ENCODE results near the gene MAIP1.

Gene MAIP1

DNA sequence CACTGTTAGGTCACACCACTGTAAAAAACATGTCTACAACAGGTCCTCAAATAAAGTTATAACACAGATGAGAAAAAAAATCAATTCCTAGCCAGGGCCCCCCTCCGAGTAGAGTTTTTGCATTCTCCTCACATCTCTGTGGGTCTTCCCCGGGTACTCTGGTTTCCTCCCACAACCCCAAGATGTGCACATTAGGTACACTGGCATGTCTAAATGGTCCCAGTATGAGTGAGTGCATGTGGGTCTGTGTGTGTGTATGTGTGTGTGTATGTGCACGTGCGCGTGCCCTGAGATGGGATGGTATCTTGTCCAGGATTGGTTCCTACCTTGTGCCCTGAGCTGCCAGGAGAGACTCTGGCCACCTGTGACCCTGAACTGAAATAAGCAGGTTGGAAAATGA is 5.0 kb upstream of the MAIP1 start:
- DNase-seq (ENCODE audit: low read depth): no peak

DNA sequence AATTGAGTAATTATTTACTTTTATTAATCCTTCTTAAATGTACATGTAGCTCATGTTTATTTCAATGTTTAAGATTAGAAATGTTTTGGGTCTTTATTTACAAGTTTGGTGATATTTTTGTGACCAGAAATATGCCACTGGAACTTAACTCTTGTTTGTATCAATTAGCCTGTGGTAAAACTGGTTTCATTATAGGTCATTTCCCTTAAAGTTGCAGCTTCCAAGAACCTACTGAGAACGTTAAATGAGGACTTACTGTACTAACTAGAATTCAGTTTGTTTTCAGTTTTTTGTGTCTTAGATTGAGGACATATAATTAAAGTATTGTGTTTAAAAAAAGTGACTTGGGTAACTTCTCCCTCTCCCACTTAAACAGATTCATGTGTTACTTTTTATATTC is 4.4 kb upstream of the MAIP1 start:
- DNase-seq (ENCODE audit: low read depth): no peak

DNA sequence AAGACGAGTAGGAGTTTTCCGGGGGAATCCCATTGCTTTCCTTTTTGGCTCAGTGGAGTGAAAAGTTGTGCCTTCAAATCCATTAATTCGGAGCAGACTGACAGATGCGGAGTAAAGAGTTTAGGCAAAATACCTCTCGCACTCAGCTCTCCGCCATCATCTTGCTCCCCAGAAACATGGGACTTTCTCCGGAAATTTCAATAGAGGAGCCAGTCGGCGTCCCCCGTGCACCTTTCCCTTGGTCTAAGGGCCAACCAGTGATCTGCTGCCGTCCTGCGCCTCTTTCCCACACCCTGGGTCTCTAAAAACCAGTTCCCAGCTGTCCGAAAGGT is 409 bp upstream of the MAIP1 start:
- no peak for DNase-seq (ENCODE audit: low read depth)

DNA sequence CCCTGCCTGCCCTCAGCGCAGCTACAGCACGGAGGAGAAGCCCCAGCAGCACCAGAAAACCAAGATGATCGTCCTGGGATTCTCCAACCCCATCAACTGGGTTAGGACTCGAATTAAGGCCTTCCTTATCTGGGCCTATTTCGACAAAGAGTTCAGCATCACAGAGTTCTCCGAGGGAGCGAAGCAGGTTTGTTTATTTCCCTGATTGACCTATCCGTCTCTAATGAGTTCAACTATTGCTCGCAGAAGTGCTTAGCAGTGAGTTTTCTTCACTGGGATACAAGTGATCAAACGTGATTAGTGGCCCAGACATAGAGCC is 639 bp downstream of the MAIP1 start:
- DNase-seq (ENCODE audit: low read depth): no peak

DNA sequence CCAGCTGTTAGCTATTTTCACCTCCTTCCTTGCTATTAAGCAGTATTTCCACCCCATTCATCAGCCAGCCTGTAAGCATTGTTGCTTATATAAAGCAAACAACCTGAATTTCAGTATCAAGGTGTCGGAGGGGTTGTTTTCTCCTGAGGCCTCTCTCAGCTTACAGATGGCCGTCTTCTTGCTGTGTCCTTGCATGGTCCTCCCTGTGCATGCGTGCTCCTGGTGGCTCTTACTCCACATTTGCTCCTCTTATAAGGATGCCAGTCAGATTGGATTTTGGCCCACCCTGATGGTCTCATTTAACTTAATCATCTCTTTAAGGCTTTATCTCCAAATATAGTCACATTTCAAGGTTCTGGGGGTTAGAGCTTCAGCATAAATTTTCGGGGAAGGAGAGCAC is 2.6 kb downstream of the MAIP1 start:
- DNase-seq (ENCODE audit: low read depth): no peak

DNA sequence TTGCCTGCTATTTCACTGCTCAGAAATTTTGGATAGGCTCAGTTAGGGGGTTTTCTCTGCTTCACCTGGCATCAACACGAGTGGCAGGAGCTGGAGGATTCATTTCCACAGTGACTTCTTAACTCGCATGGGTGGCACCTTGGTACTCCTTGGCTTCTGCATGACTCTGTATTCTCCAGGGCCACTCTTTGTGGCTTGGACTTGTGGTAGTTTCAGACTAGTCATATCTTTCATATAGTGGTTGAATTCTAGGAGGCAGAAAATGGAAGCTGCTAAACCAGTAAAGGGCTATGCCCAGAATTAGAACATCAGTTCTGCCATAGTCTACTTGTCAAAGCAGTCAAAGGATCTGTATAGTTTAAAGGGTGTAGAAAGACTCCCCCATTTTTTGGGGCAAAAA is 6.8 kb downstream of the MAIP1 start:
- no peak for DNase-seq (ENCODE audit: low read depth)

DNA sequence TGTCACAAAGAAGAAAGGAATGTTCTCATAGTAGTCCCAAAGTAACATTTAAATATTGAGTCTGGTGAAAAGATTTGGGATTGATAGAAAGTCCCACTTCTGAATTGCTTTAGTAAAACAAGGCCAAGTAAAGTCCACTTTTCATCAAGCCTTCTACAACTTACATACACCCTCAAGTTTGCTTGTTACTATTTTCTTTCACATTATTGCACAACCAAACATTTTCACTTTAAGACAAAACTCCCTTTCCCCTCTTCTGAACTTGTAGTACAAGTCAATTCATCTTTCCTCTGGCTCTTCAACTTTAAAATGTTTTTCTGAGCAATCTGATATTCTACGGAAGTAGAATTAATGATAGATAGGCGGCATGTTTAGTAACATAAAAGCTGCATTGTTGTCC is 11.0 kb downstream of the MAIP1 start:
- no peak for DNase-seq (ENCODE audit: low read depth)

DNA sequence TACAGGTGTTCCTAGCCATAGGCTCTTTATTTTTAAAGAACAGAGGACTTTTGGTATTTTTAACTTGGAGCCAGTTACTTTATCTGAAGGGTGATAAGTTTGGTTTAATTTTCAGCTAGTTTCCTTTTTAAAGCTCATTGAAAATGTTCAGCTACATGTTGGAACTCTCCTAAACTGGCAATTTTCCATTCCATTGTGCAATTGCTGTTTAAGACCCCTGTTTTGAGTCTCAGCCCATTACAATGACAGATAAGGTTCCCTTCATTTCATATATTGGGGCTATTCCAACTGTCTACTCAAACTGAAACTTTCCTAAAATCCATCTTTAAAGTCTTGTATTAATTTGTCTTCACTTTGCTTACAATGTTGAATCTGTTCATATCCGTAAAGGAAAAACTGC is 11.6 kb downstream of the MAIP1 start:
- DNase-seq (ENCODE audit: low read depth): no peak

DNA sequence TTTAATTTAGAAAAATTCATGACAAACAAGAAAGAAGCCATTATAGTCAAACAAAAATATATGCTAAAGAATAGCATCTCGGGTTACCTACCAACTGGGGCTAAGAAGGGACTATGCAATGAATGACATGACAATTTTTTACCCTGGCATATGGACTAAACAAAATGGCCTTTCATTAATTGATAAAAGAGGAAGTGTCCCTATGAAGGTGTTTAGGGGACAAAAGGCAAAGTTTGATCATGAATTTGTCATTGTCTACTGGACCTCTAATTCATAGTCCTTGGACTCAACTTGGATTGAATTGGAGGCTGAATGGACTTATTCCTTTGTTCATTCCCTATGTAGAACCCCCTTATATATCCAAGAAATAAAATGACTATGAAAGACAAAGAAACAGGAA is 12.7 kb downstream of the MAIP1 start:
- DNase-seq (ENCODE audit: low read depth): no peak

DNA sequence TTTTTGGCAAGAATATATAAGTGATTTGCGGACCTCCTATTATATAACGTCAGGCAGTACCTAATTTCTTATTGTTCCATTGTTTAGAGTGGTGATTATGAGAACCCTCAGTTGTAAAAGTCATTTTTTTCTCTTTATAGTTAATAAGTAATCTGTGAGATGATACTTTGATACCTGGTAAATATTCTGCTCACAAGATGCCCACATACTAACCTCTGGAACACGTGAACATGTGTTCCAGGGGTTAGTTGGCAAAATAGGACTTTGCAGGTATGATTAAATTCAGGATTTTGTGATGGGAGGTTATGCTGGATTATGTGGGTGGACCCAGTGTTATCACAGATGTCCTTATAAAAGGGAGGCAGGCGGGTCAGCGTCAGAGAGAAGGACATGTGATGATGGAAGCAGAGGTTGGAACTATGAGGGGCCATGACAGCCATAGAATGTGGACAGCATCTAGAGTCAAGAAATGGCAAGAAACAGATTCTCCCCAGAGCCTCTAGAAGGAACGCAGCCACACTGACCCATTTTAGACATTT is 16.8 kb downstream of the MAIP1 start:
- no peak for DNase-seq (ENCODE audit: low read depth)

DNA sequence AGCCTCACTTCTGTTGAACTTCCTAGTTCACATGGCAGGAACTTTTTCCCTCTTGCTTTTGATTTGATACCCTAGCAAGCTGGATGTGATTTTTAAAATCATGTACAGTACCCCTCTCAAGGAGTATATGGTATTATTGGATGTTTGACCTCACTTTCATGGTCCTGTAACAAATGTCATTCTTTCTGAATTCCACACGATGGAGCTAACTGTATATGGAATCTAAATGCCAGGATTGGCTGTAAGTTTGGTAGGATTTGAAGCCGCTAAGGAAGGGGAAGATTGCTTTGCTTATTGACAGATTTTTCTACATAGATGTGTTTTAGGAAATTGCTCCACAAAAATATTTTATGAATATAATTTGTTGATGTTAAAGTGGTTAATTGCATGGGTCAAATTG is 18.3 kb downstream of the MAIP1 start:
- peak; percentile 60 for DNase-seq (ENCODE audit: low read depth)

DNA sequence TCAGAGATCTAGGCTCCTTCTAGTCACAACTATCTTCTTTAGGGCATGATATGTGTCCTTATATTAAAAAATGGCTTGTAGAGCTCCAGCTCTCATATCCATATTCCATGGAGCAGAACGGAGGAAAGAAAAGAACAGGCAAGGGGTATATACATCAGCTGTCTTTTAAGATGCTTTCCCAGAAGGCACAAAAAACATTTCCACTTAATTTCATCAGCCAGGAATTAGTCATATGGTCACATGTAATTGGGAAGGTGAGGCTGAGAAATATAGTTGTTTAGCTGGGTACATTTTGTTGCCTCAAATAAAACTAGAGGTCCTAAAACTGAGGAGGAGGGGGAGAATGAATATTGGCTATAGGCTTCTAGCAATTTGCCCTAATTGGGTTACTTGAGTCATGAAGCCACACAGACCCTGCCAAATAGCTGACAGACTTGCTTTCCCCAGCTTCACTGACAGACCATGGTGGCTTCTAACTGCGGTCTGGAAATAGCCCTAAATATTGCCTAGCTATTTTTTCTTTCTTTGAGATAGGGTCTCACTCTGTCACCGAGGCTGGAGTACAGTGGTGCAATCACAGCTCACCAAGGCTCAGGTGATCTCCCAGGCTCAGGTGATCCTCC is 20.0 kb downstream of the MAIP1 start:
- DNase-seq (ENCODE audit: low read depth): no peak

DNA sequence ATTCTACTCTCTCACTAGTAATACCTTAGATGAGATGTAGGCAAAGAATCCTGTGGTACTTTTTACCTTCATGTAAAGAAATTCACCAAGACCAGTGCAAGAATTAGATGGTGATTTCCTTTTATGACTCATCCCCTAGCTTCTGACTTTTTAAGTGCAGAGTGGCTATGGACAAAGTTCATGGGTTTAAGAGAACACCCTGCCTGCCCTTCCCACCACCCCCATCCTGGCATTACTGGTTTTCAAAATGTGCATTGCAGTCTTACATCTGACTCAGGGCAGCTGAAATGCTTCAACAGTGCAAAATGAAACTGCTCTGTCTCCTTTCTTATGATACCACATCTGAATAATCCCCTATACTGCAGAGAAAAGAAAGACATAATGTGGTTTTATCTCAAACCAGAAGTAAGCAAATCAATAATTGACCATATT is 22.6 kb downstream of the MAIP1 start:
- DNase-seq (ENCODE audit: low read depth): peak; percentile 84

DNA sequence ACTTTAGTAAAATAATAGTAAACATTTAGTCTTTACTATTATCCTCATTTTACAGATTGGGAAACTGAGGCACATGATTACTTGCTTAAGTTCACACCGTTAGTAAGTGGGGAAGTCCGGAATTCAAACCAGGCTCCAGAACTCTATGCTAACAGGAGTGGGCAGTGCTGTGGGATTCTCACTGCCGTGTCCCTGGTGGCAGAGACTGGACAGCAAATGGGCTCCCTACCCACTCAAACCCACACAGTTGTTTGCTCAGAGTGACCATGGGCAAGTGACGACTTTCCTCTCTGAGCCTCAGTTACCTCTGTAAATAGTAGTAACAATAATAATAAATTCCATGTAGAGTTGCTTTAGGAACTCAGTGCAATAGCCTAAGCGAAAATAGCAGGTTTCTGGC is 24.0 kb downstream of the MAIP1 start:
- DNase-seq (ENCODE audit: low read depth): no peak

DNA sequence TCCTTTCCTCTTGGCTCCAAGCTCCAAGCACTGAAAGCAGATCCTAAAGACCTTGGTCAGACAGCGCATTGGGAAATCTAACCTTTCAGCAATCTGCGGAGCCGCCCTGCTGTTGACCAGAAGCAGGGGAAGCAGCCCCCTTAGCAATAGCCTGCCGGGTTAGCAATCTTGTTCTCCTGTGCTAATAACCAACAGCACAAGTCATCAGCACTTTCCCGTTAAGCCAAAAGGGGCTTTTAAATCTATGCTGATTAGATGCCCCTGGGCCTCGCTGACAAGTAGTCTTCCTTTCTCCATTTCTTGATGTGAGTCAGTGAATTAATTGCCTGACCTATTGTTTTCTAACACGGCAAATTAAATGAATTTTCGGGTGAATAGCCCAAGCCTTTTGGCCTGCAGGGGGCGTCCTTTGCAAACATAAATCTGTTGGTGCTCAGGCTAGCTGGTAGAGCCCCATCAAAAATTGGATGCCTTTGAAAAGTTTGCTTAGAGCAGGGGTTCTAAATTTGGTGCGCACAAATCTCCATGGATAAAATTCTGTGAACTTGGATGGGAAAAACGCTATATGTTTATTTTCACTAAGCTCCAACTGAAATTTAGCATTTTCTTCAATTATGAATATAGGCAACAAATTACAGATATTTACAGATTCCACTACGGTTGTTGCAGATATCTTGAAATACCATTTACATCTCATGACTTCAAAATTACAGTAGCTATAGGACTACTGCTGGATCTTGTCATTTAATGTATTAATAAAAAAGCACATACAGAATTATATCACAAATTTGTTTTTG is 24.6 kb downstream of the MAIP1 start:
- peak; percentile 79 for DNase-seq (ENCODE audit: low read depth)

DNA sequence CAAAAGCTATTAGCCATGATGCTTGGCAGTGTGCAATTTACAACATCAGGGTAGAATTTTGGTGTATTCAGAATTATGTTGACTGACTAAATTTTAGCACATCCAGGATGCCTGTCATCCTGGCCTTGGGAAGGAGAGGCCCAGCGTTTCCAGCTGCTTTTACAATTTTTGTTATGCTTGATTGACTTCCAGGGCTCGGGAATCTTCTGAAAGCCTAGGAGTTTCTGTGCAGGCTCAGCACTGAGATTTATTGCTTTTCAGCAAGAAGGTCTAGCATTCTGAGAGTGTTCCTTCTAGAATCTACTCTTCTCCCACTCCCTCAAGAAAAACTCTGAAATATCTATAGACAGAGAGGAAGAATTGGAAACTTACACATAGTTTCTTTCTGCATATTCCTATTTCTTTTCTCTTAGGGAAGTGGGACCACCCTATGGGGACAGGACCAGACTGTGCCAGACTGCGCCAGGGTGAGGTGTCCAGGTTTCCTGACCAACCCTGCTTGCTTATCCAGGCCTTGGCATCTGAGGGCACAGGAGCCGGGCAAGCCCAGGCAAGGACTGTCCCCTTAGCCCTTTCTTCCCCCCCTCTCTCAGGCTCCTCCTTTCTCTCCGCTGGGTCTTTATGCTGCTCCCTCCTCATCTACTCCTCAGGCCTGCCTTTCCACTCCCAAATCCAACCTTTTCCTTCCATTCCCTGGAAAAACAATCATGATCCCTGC is 26.9 kb downstream of the MAIP1 start:
- no peak for DNase-seq (ENCODE audit: low read depth)

DNA sequence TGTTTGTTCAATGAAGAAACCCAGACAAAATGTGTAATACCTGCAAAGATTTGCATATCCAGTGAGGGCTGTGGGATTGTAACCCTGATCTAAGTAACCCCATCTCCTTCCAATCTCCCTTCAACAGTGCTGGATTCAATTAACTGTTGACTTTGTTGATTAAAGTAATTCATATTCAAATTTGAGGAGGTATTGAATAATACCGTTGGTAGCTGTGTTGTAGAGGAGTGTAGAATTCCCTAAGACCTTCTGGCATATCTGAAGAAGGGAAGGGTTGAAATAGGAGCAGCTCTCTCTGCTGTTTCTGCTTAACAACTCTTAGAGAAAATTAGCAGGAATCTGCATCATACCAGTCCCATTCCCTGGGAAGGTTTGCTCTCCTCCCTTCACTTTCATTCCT is 28.2 kb downstream of the MAIP1 start:
- no peak for DNase-seq (ENCODE audit: low read depth)

DNA sequence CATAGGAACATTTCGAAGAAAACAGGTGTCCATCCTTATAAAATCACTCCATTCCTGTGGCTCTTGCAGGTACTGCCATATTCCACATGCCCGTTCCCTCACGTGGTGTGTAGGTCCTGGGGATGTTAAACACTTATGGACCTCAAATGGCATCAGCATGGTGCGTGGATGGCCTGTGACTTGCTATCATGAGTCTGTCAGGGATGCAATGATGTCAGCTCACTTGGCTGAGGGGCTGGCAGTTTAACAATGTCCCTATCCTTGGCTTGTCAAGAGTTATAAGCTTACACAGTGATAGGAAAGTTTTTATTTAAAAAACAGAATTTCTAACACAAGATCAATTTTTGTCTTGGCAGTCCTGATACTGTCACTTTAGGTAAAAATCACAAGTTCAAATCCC is 28.8 kb downstream of the MAIP1 start:
- DNase-seq (ENCODE audit: low read depth): no peak

DNA sequence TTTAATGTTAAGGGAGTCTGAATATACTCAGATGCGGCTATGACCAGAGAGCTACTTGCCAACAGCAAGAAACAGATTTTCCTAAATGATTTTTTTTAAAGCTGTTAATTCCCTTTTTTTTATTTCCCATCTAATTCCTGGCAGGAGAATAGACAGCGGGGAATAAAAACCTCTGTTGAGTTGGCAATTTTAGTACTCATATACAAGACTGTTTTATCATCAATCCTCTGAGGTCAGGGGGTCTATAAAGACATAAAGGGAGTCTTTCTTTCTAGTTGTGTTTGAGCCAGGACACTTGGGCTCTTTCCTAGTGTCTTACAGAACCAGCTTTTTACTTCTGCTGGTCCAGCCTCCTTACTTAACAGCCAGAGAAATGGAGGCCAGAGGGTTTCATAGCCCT is 29.4 kb downstream of the MAIP1 start:
- DNase-seq (ENCODE audit: low read depth): no peak

DNA sequence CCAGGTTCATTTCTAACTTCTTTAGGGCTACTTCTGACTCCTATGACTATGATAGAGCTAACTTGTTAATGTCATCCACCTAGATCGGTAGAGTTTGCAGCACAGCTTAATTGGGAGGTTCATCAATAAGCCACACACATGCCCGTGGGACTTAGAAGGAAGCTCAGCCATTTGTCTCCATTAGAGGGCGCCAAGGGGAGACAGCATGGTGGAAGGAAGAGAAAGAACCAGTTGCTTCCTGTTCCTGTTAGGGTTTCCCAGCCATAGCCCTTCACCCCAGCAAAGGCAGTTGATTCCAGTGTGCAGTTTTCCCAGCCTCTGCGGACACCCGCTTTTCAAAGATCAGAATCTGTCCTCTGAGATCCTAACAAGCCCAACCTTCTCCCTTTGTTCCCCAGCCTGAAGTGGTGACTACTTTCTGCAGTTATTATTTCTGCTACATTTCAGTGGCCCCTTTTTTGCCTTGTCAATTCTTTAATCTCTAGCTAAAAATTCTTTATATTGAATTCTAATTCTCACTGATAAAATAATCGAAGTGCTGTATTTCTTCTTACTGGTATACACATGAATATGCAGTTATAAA is 30.3 kb downstream of the MAIP1 start:
- peak; percentile 81 for DNase-seq (ENCODE audit: low read depth)

DNA sequence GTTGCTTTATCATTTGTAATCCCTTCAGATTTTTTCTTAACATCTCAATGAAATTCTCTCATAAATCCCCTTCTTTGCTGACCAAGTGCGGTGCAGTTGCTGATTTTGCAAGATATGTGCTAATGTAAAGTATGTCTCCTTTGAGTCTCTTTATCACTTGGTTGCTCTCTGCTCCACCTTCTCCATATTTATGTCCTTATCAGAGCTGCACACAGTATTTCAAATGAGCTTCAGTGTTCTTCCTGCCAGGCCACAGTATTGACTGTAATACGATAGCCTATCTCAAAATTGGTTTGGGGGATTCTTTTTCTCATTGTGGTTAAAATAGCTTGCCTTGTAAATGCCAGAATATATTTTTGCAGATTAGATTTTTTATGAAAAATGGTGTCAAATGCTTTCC is 32.2 kb downstream of the MAIP1 start:
- DNase-seq (ENCODE audit: low read depth): peak; percentile 20

DNA sequence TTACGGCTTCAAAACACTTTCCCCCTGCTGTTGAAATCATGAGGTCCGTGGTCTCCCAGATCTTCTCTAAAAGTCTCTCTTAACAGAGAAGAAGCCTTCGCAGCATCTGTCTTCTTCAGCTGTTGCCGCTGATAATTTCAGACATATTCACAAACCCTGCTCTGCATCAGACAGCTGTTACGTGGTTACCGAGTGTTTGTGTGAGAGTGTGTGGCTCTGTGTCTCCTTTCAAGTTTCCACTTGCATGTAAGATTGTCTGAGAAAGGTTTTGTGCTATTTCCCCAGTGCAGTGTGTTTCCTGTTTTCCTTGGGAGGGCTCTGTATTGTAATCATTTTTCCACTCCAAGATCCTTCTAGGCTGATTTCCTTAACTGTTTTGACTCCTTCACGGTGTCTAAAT is 32.8 kb downstream of the MAIP1 start:
- DNase-seq (ENCODE audit: low read depth): peak; percentile 60

DNA sequence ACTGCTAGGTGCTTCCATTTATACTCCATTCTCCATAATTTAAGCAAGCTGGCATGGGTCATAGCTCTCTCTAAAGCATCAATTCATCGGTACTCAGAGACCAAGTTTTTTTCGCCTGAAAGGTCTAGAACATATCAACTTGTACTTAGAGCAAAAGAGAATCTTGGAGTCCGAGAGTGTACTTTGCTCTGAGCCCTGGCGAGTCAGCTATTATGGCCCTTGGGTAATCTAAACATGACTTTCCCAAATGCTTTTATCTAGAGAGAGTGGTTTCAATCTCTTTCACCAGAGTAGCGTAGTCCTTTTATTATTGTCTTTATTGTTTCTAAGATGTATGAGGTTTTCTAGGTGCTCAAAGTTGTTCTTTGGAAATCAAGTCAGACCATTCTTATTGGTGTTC is 34.4 kb downstream of the MAIP1 start:
- DNase-seq (ENCODE audit: low read depth): no peak
